Fibroblast of the aortic adventitia (primary cell): ENCODE measurements around the gene GNB3. TPM values are rescaled to one million over a fixed set of nuclear protein-coding genes. Genes with fewer than 3 reads are reported as not detected.

ENCODE experiments used
- DNase-seq: peaks from one replicate; pipeline ENCODE4 v3.0.0-alpha.2; 2010; ENCODE audit warnings: low read depth
- H3K4me3 ChIP-seq: 2 replicates; pipeline ENCODE4 v1.5.1; 2011; ENCODE audit warnings: low read depth, mild to moderate bottlenecking, control low read depth, low read length, moderate library complexity
- CTCF ChIP-seq: IDR thresholded peaks from 2 replicates; pipeline ENCODE4 v1.5.1; 2011; ENCODE audit warnings: mild to moderate bottlenecking, low read length, control low read depth, inconsistent platforms; ENCODE audit not compliant: insufficient read depth
- total RNA-seq: library from RNA; depleted of rRNA; stranded (reverse); fragments of >200 nt; gene quantifications from 2 replicates; pipeline ENCODE4 v1.2.3, GENCODE V29; 2012; ENCODE audit warnings: low replicate concordance

Gene GNB3
- total RNA-seq, 1 donor: 3.4 TPM

- no peak for TF ChIP-seq CTCF
- peak overlapping the region; percentile 48 for H3K4me3 ChIP-seq
- DNase-seq: no peak
Measured at GRCh38 chr12:6826734-6827436, 13.8 kb upstream of the GNB3 start.

- peak overlapping the region; percentile 48 for H3K4me3 ChIP-seq
- TF ChIP-seq CTCF: no peak
Measured at GRCh38 chr12:6827437-6827911, 13.3 kb upstream of the GNB3 start.

GRCh38 chr12:6827982-6828780, 12.5 kb upstream of the GNB3 start, which contains the start of gene P3H3:
Gene P3H3, plus strand, starts transcription at chr12:6828407. Its CDS starts 34 bp downstream, at chr12:6828441.
- TF ChIP-seq CTCF: no peak
- peak within 1 kb of the TSS; percentile 85 for H3K4me3 ChIP-seq
- peak; percentile 50 for DNase-seq

More at GRCh38 chr12:6827437-6827911, 13.3 kb upstream of the GNB3 start:
- peak; percentile 73 for DNase-seq

- H3K4me3 ChIP-seq: peak overlapping the region; percentile 85
- TF ChIP-seq CTCF: no peak
- DNase-seq: peak; percentile 51
Measured at GRCh38 chr12:6828781-6829535, 11.8 kb upstream of the GNB3 start.

GRCh38 chr12:6829536-6830220, 11.0 kb upstream of the GNB3 start:
- H3K4me3 ChIP-seq: peak overlapping the region; percentile 85
- peak; percentile 37 for TF ChIP-seq CTCF
- DNase-seq: no peak

GRCh38 chr12:6830286-6830890, 10.3 kb upstream of the GNB3 start:
- DNase-seq: no peak
- no peak for TF ChIP-seq CTCF
- peak overlapping the region; percentile 85 for H3K4me3 ChIP-seq
